ENCODE results near the gene NAAA. TPM values are rescaled to one million over a fixed set of nuclear protein-coding genes. Genes with fewer than 3 reads are reported as not detected.

Gene NAAA
- total and polyA plus RNA-seq, 3 donors from 2014 or later, result 6.3 to 24.9 (median 15.2) TPM

DNA sequence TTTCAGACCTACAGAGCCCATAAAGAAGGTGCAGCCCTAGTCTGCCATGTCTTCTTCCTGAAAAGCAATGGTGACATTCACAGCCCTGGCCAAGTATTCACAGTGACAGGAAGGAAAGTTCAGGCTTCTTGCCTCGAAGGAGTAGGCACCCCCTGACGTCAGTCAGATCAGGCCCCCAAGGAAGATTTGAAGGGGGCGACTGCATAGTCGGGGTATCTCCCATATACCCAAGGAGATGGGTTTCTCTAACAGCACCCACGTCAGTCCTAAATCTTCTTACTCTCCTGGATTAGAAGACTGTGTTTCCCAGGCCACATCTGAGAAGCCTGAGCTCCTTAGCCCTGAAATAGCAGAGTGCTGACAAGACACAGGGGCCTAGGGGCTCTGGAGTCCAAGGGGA, 38.5 kb downstream of the NAAA start, which contains the start of gene PPEF2:
Gene PPEF2 (minus strand): TSS at position 101 of the 400 bp plus-strand sequence. CDS start 6,127 bp downstream, outside the sequence.
- Histone ChIP-seq H3K4me1 (no peaks in the 10 kb centered on the region), H3K4me3 (no peak within 1 kb of the TSS), H3K36me3 (ENCODE audit: low read depth, missing control alignments) (no peaks in the 10 kb centered on the region), H3K9me3 (no peaks in the 10 kb centered on the region), H3K27me3 (no peaks in the 10 kb centered on the region), H3K27ac (no peak within 1 kb of the TSS)
- 80 to 82% methylated on average over 5 of the region's 5 CpGs for WGBS, 2 donors
- intact Hi-C loops (cut with DNase I; ENCODE audit: low total_unique reads), result no loop called here
- DNase-seq, result no peak
- no peak for TF ChIP-seq POLR2A (IDR thresholded peaks at IDR 0.05)
- TF ChIP-seq, protein P1, sequence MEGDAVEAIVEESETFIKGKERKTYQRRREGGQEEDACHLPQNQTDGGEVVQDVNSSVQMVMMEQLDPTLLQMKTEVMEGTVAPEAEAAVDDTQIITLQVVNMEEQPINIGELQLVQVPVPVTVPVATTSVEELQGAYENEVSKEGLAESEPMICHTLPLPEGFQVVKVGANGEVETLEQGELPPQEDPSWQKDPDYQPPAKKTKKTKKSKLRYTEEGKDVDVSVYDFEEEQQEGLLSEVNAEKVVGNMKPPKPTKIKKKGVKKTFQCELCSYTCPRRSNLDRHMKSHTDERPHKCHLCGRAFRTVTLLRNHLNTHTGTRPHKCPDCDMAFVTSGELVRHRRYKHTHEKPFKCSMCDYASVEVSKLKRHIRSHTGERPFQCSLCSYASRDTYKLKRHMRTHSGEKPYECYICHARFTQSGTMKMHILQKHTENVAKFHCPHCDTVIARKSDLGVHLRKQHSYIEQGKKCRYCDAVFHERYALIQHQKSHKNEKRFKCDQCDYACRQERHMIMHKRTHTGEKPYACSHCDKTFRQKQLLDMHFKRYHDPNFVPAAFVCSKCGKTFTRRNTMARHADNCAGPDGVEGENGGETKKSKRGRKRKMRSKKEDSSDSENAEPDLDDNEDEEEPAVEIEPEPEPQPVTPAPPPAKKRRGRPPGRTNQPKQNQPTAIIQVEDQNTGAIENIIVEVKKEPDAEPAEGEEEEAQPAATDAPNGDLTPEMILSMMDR (IDR thresholded peaks at IDR 0.05), result no peak

DNA sequence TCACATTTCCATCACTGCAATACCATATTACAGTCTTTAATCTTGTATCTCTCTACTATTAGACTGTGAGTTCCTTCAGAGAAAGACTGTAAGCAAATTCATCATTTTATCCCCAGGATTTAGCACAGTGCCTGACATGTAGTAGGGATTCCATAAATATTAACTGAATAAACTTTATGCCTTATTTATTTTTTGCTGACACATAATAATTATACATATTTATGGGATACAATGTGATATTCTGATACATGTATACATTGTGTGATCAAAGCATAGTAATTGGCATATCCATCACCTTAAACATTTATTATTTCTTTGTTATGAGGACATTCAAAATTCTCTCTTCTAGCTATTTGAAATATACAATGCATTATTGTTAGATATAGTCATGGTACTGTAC, 42.3 kb downstream of the NAAA start:
- DNase-seq, result no peak
- Histone ChIP-seq H3K27ac (no peak overlapping the region), H3K4me3 (no peak overlapping the region), H3K9me3 (no peaks in the 10 kb centered on the region), H3K36me3 (ENCODE audit: low read depth, missing control alignments) (no peaks in the 10 kb centered on the region), H3K27me3 (no peaks in the 10 kb centered on the region), H3K4me1 (no peaks in the 10 kb centered on the region)
- TF ChIP-seq POLR2A (IDR thresholded peaks at IDR 0.05), result no peak
- TF ChIP-seq, protein P1 (IDR thresholded peaks at IDR 0.05), result no peak
- intact Hi-C loops (cut with DNase I; ENCODE audit: low total_unique reads), result no loop called here

DNA sequence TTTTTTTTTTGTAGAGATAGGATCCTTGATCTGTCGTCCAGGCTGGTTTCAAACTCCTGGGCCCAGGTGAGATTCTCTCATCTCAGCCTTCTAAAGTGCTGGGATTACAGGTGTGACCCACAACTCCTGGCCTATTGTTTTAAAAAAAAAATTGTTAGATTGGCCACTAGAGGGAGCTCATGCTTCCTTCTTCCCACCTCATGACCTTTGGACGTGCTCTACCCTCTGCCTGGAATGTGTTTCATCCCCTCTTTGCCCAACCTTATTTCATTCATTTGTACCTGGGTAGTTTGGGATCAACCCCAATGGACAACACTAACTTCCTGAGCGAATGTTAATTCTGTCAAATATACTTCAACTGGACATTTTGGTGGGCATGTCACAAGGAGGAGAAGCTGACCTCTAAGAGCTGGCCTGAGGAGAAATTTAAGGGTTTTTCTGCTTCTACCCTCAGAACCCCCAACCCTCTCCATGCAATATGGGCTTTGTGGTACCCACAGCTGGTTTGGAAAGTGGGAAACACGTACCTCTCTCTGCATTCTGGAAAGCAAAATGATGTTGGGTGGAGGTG, 45.0 kb downstream of the NAAA start:
- intact Hi-C loops (cut with DNase I; ENCODE audit: low total_unique reads), result no loop called here
- no peak overlapping the region for H3K4me3 ChIP-seq

DNA sequence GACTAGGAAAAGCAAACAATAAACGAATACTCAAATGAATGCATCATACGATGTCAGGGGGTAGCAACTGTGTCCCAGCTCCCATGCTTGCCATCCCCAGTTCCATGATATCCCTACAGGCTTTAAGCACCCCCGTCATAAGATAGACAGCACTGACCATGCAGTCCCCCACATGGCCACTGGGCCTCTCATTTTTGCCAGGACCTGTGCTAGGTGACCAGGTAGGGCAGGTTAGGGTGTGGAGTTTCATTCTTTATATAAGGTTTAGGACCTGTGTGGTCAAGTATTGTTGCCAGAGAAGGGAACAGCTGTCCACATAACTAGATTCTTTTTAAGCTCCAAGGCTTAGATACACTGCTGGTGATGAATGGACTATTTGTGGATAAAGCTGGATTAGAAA, 48.3 kb downstream of the NAAA start:
- no peak overlapping the region for H3K27ac ChIP-seq
- H3K4me3 ChIP-seq, result no peak overlapping the region
- H3K27me3 ChIP-seq, result no peaks in the 10 kb centered on the region
- no peaks in the 10 kb centered on the region for H3K4me1 ChIP-seq
- H3K36me3 ChIP-seq (ENCODE audit: low read depth, missing control alignments), result no peaks in the 10 kb centered on the region
- TF ChIP-seq, protein P1 (IDR thresholded peaks at IDR 0.05), result no peak
- TF ChIP-seq POLR2A (IDR thresholded peaks at IDR 0.05), result no peak
- H3K9me3 ChIP-seq, result no peaks in the 10 kb centered on the region
- no peak for DNase-seq
- intact Hi-C loops (cut with DNase I; ENCODE audit: low total_unique reads), result no loop called here
- WGBS, 2 donors, result 80 to 81% methylated on average over 3 of the region's 3 CpGs

More for the DNA sequence above, 45.0 kb downstream of the NAAA start:
- Histone ChIP-seq H3K36me3 (ENCODE audit: low read depth, missing control alignments) (no peaks in the 10 kb centered on the region), H3K4me1 (no peaks in the 10 kb centered on the region), H3K9me3 (no peaks in the 10 kb centered on the region), H3K27me3 (no peaks in the 10 kb centered on the region), H3K27ac (no peak overlapping the region)
- TF ChIP-seq POLR2A (IDR thresholded peaks at IDR 0.05), result no peak
- TF ChIP-seq, protein P1 (IDR thresholded peaks at IDR 0.05), result peak in 2 of 3 experiments; percentile 44 to 74
- 49 to 51% methylated on average over 4 of the region's 4 CpGs for WGBS, 2 donors
- DNase-seq, result no peak

DNA sequence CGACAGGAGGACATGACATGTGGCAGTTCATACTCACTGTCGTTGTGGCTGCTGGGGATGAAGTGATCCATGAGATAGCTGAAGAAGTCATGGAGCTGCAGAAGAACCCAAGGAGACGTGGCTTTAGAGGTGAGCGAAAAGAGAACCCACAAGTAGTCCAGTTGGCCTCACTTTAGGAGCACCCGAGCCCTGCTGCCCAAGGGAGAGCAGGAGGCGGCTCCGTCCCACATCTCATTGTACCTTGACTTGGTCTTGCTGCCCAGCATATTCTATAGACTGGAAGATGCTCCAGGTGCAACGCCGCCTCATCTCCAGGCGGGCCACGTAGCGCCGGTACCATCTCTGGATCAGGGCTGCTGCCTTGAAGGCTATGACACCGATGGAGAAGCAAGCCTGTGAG, 49.2 kb downstream of the NAAA start:
- TF ChIP-seq, protein P1 (IDR thresholded peaks at IDR 0.05), result no peak
- TF ChIP-seq POLR2A (IDR thresholded peaks at IDR 0.05), result no peak
- H3K4me1 ChIP-seq, result no peaks in the 10 kb centered on the region
- no peak for DNase-seq
- intact Hi-C loops (cut with DNase I; ENCODE audit: low total_unique reads), result no loop called here
- 85 to 91% methylated on average over 7 to 14 of the region's 14 CpGs for WGBS, 2 donors
- H3K9me3 ChIP-seq, result no peaks in the 10 kb centered on the region
- H3K4me3 ChIP-seq, result no peak overlapping the region
- H3K27ac ChIP-seq, result no peak overlapping the region
- no peaks in the 10 kb centered on the region for H3K36me3 ChIP-seq (ENCODE audit: low read depth, missing control alignments)
- H3K27me3 ChIP-seq, result no peaks in the 10 kb centered on the region

Data from testis (tissue), 3 donors.